BLaER1 treated with 17β-estradiol and CSF1 and Interleukin-3, amounts not matched to agents 10 nM and 100 nM (cell line): ENCODE results near the gene TLL1.

Source experiments
- H3K27ac ChIP-seq, 11 experiments: shearing (Covaris generic); formaldehyde crosslinking; 2 replicates each; pipeline ENCODE4 v1.8.1; 2022
- H3K27me3 ChIP-seq, 11 experiments: shearing (Covaris generic); formaldehyde crosslinking; 2 replicates each; pipeline ENCODE4 v1.8.1; 2022
- H3K36me3 ChIP-seq, 11 experiments: shearing (Covaris generic); formaldehyde crosslinking; 2 replicates each; pipeline ENCODE4 v1.8.1; 2022
- H3K4me1 ChIP-seq, 10 experiments: shearing (Covaris generic); formaldehyde crosslinking; 2 replicates each; pipeline ENCODE4 v1.8.1; 2022
- H3K4me2 ChIP-seq, 11 experiments: shearing (Covaris generic); formaldehyde crosslinking; 2 replicates each; pipeline ENCODE4 v1.8.1; 2022
- H3K4me3 ChIP-seq, 10 experiments: shearing (Covaris generic); formaldehyde crosslinking; 2 replicates each; pipeline ENCODE4 v1.8.1; 2022
- H3K9ac ChIP-seq, 11 experiments: shearing (Covaris generic); formaldehyde crosslinking; 2 replicates each; pipeline ENCODE4 v1.8.1; 2022
- H3K9me3 ChIP-seq, 11 experiments: shearing (Covaris generic); formaldehyde crosslinking; replicated peaks in 1 of 11; 2 replicates each; pipeline ENCODE4 v1.8.1; 2022
- H4K20me1 ChIP-seq, 11 experiments: shearing (Covaris generic); formaldehyde crosslinking; 2 replicates each; pipeline ENCODE4 v1.8.1; 2022
- Cebpa-rat ChIP-seq, 11 experiments: shearing (Covaris generic); IDR thresholded peaks; 2 replicates each; pipeline ENCODE4 v1.8.1; 2022

The TLL1 gene

DNA sequence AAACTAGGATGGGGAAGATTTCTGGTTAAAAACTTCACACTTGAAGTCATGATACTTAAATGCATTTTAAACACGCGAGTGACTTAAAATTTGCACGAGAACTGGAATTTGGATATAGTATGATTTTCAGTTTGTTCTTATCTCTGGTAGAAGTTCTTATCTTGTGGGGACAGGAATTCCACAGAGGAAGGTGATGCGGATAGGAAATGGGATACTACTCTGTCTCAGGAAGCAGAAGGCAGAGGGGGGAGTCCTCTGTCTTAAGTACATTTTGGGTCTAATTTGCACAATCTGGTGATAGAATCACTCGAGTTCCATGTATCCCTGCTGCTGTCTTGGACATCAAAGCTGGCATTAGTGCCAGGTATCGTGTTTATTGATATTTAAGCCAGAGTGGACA is 53.3 kb downstream of the TLL1 start:
- H3K4me3 ChIP-seq, result no peak overlapping the region
- H3K36me3 ChIP-seq, result no peaks in the 10 kb centered on the region
- no peak overlapping the region for H3K9ac ChIP-seq
- no peaks in the 10 kb centered on the region for H4K20me1 ChIP-seq
- no peak overlapping the region for H3K27ac ChIP-seq
- no peak overlapping the region for H3K4me2 ChIP-seq
- no peaks in the 10 kb centered on the region for H3K9me3 ChIP-seq
- peaks cover 0 to 6% (median 0%) of the 10 kb centered on the region in 10 experiments; a peak in 7 of 20 replicates for H3K4me1 ChIP-seq
- TF ChIP-seq Cebpa-rat (IDR thresholded peaks at IDR 0.05), result no peak
- no peaks in the 10 kb centered on the region for H3K27me3 ChIP-seq

- no peaks in the 10 kb centered on the region for H3K9me3 ChIP-seq
- H3K4me1 ChIP-seq, result no peaks in the 10 kb centered on the region
- H3K27ac ChIP-seq, result no peak overlapping the region
- no peaks in the 10 kb centered on the region for H3K27me3 ChIP-seq
- no peaks in the 10 kb centered on the region for H4K20me1 ChIP-seq
- no peak overlapping the region for H3K4me3 ChIP-seq
- no peak overlapping the region for H3K4me2 ChIP-seq
- H3K9ac ChIP-seq, result no peak overlapping the region
- TF ChIP-seq Cebpa-rat (IDR thresholded peaks at IDR 0.05), result no peak
- no peaks in the 10 kb centered on the region for H3K36me3 ChIP-seq
Observed at GRCh38 chr4:165927366-165927765, 54.3 kb downstream of the TLL1 start.

- H3K27me3 ChIP-seq, result no peaks in the 10 kb centered on the region
- no peak overlapping the region for H3K4me3 ChIP-seq
- no peak overlapping the region for H3K4me2 ChIP-seq
- H3K36me3 ChIP-seq, result no peaks in the 10 kb centered on the region
- no peaks in the 10 kb centered on the region for H3K9me3 ChIP-seq
- H3K4me1 ChIP-seq, result no peaks in the 10 kb centered on the region
- no peak overlapping the region for H3K9ac ChIP-seq
- H3K27ac ChIP-seq, result no peak overlapping the region
- H4K20me1 ChIP-seq, result no peaks in the 10 kb centered on the region
- no peak for TF ChIP-seq Cebpa-rat (IDR thresholded peaks at IDR 0.05)
Observed at GRCh38 chr4:165927815-165928214, 54.8 kb downstream of the TLL1 start.

- no peaks in the 10 kb centered on the region for H4K20me1 ChIP-seq
- no peaks in the 10 kb centered on the region for H3K27me3 ChIP-seq
- H3K4me3 ChIP-seq, result no peak overlapping the region
- no peak for TF ChIP-seq Cebpa-rat (IDR thresholded peaks at IDR 0.05)
- no peaks in the 10 kb centered on the region for H3K9me3 ChIP-seq
- H3K4me1 ChIP-seq, result no peaks in the 10 kb centered on the region
- H3K36me3 ChIP-seq, result no peaks in the 10 kb centered on the region
- no peak overlapping the region for H3K9ac ChIP-seq
- H3K4me2 ChIP-seq, result no peak overlapping the region
- no peak overlapping the region for H3K27ac ChIP-seq
Observed at GRCh38 chr4:165928601-165929000, 55.6 kb downstream of the TLL1 start.

GRCh38 chr4:165929662-165930061 is 56.6 kb downstream of the TLL1 start:
- no peak overlapping the region for H3K27ac ChIP-seq
- no peak for TF ChIP-seq Cebpa-rat (IDR thresholded peaks at IDR 0.05)

GRCh38 chr4:165931741-165932140 is 58.7 kb downstream of the TLL1 start:
- no peaks in the 10 kb centered on the region for H3K36me3 ChIP-seq
- no peak overlapping the region for H3K27ac ChIP-seq
- no peaks in the 10 kb centered on the region for H3K4me1 ChIP-seq
- H3K4me3 ChIP-seq, result no peak overlapping the region
- no peak for TF ChIP-seq Cebpa-rat (IDR thresholded peaks at IDR 0.05)
- H4K20me1 ChIP-seq, result no peaks in the 10 kb centered on the region
- no peaks in the 10 kb centered on the region for H3K9me3 ChIP-seq
- H3K9ac ChIP-seq, result no peak overlapping the region
- no peak overlapping the region for H3K4me2 ChIP-seq
- H3K27me3 ChIP-seq, result no peaks in the 10 kb centered on the region

More at GRCh38 chr4:165929662-165930061, 56.6 kb downstream of the TLL1 start:
- Histone ChIP-seq H3K9ac (no peak overlapping the region), H4K20me1 (no peaks in the 10 kb centered on the region), H3K4me2 (no peak overlapping the region), H3K27me3 (no peaks in the 10 kb centered on the region), H3K4me3 (no peak overlapping the region), H3K9me3 (no peaks in the 10 kb centered on the region), H3K4me1 (no peaks in the 10 kb centered on the region), H3K36me3 (no peaks in the 10 kb centered on the region)

- no peak for TF ChIP-seq Cebpa-rat (IDR thresholded peaks at IDR 0.05)
- Histone ChIP-seq H3K4me1 (peaks cover 0 to 7% (median 0%) of the 10 kb centered on the region in 10 experiments; a peak in 3 of 20 replicates), H3K4me2 (no peak overlapping the region), H3K36me3 (no peaks in the 10 kb centered on the region), H3K4me3 (no peak overlapping the region), H3K9ac (no peak overlapping the region), H3K27ac (no peak overlapping the region), H3K27me3 (no peaks in the 10 kb centered on the region), H3K9me3 (no peaks in the 10 kb centered on the region), H4K20me1 (no peaks in the 10 kb centered on the region)
Observed at GRCh38 chr4:165944900-165945299, 71.9 kb downstream of the TLL1 start.

DNA sequence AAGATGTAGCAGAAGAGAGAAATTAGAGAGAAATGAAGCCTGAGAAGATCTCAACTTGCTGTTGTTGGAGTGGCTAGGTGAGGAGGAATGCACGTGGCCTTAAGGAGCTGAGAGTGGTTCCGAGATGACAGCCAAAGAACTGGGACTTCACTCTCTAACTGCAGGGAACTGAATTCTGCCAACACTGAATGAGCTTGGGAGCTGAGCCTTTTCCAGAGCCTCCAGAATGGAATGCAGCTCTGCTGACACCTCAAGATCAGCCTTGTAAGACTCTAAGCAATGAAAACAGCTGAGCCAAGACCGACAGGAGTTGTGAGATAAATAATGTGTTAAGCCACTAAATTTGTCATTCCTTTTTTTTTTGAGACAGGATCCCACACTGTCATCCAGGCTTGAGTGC is 73.0 kb downstream of the TLL1 start:
- H3K4me3 ChIP-seq, result no peak overlapping the region
- H4K20me1 ChIP-seq, result no peaks in the 10 kb centered on the region
- no peak overlapping the region for H3K9ac ChIP-seq
- H3K27ac ChIP-seq, result no peak overlapping the region
- peaks cover 0 to 7% (median 0%) of the 10 kb centered on the region in 10 experiments; a peak in 3 of 20 replicates for H3K4me1 ChIP-seq
- H3K9me3 ChIP-seq, result no peaks in the 10 kb centered on the region
- no peaks in the 10 kb centered on the region for H3K36me3 ChIP-seq
- no peak overlapping the region for H3K4me2 ChIP-seq
- H3K27me3 ChIP-seq, result no peaks in the 10 kb centered on the region
- no peak for TF ChIP-seq Cebpa-rat (IDR thresholded peaks at IDR 0.05)

DNA sequence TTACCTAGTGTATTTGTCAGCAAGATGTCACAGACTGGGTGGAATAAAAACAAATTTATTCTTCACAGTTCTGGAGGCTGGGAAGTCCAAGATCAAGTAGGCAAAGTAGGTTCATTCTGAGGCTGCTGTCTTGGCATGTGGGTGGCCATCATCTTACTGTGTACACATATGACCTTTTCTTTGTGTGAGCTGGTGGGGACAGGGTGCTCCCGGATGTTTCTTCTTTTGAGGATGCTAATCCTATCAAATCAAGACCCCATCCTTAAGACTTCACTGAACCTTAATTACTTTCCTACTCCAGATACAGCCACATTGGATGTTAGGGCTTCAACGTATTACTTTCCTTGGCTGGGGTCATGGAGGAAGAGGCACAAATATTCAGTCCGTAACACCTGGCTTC is 74.0 kb downstream of the TLL1 start:
- no peaks in the 10 kb centered on the region for H3K36me3 ChIP-seq

GRCh38 chr4:165953181-165953580 is 80.1 kb downstream of the TLL1 start:
- Histone ChIP-seq H3K9ac (no peak overlapping the region), H3K4me3 (no peak overlapping the region), H3K36me3 (no peaks in the 10 kb centered on the region), H3K27me3 (no peaks in the 10 kb centered on the region), H4K20me1 (no peaks in the 10 kb centered on the region), H3K4me2 (no peak overlapping the region), H3K4me1 (peaks cover 0 to 12% (median 0%) of the 10 kb centered on the region in 10 experiments; a peak in 3 of 20 replicates), H3K9me3 (peaks cover 20 to 33% (median 22%) of the 10 kb centered on the region in 11 experiments), H3K27ac (no peak overlapping the region)
- TF ChIP-seq Cebpa-rat (IDR thresholded peaks at IDR 0.05), result no peak

More for the DNA sequence above, 74.0 kb downstream of the TLL1 start:
- TF ChIP-seq Cebpa-rat (IDR thresholded peaks at IDR 0.05), result no peak
- Histone ChIP-seq H3K27me3 (no peaks in the 10 kb centered on the region), H4K20me1 (no peaks in the 10 kb centered on the region), H3K27ac (no peak overlapping the region), H3K4me1 (peaks cover 0 to 7% (median 0%) of the 10 kb centered on the region in 10 experiments; a peak in 3 of 20 replicates), H3K4me3 (no peak overlapping the region), H3K9me3 (no peaks in the 10 kb centered on the region), H3K4me2 (peak overlapping the region in 2 of 11 experiments; percentile 10 to 19; a peak in 2 of 22 replicates), H3K9ac (no peak overlapping the region)
